HepG2 (cell line): ENCODE measurements around the gene MYO7A. TPM values are rescaled to one million over a fixed set of nuclear protein-coding genes. Genes with fewer than 3 reads are reported as not detected.

Source experiments
- ATAC-seq: fragments of 200-7000 bp; cut with Tn5 transposase; 3 replicates; pipeline ENCODE4 v1.9.1; 2020; ENCODE audit warnings: mild to moderate bottlenecking, moderate library complexity
- BruUV-seq: library from RNA; stranded (reverse); fragments of 400-500 nt; replicated peaks from 2 replicates; lab custom pipeline; 2021; lab: Mats Ljungman, UMichigan
- CTCF ChIA-PET: fragments of 300-600 bp; formaldehyde crosslinking; extraction: SDS; loops from one replicate; lab custom pipeline; 2021; ENCODE audit warnings: low total read pairs, inconsistent platforms, low intra/inter-chr PET ratio; lab: Yijun Ruan, JAX
- POLR2A ChIA-PET: fragments of 350-600 bp; sonication (Branson Sonifier 250); formaldehyde crosslinking; loops from one replicate; lab custom pipeline; 2020; ENCODE audit warnings: antibody characterized with exemption, inconsistent platforms; lab: Yijun Ruan, JAX
- DNase-seq: peaks from one replicate; pipeline ENCODE4 v3.0.0-alpha.2; 2015; ENCODE audit warnings: low spot score
- FAIRE-seq: peaks from 3 replicates; lab custom pipeline; 2011; peaks lifted over from hg19 to GRCh38; lab: Jason Lieb, UNC
- H2AFZ ChIP-seq: one replicate; pipeline ENCODE4 v1.6.1; 2011; ENCODE audit warnings: low read length, inconsistent platforms
- H3K27ac ChIP-seq: fragments of 300-600 bp; 3 replicates; pipeline ENCODE4 v1.8.0; 2011; ENCODE audit warnings: mixed run types, mild to moderate bottlenecking, mixed read lengths, low read length, inconsistent platforms; ENCODE audit not compliant: insufficient read depth; ENCODE audit errors: extremely low read length
- H3K27me3 ChIP-seq, 2 experiments: fragments of 200-600 bp in 1 of 2; 2 replicates in 1 of 2; 3 replicates in 1 of 2; pipeline versions ENCODE4 v1.6.0 to v1.8.0; 2011; ENCODE audit warnings: low read length in 2 of 2, mild to moderate bottlenecking in 2 of 2, moderate library complexity in 2 of 2, inconsistent platforms in 1 of 2; ENCODE audit not compliant: insufficient read depth in 2 of 2, control insufficient read depth in 1 of 2
- H3K36me3 ChIP-seq, 2 experiments: fragments of 200-600 bp in 1 of 2; replicated peaks in 1 of 2; 2 replicates in 1 of 2; 3 replicates in 1 of 2; pipeline versions ENCODE4 v1.5.1 to v1.8.0; 2011; ENCODE audit warnings: low read length in 2 of 2, inconsistent platforms in 1 of 2; ENCODE audit not compliant: insufficient read depth in 2 of 2, control insufficient read depth in 1 of 2
- H3K4me1 ChIP-seq: 2 replicates; pipeline ENCODE4 v1.5.1; 2012; ENCODE audit warnings: low read length, inconsistent platforms; ENCODE audit not compliant: insufficient read depth
- H3K4me2 ChIP-seq: 2 replicates; pipeline ENCODE4 v1.6.0; 2011; ENCODE audit warnings: low read depth, low read length, inconsistent platforms
- H3K4me3 ChIP-seq, 3 experiments: fragments of 200-600 bp in 1 of 3; sonication (generic), shearing (Covaris generic) in 1 of 3; replicated peaks in 1 of 3; 2 replicates each; pipeline ENCODE4 v1.5.1; 2011 to 2016; ENCODE audit warnings: low read length in 3 of 3, inconsistent platforms in 2 of 3, low read depth in 2 of 3, mild to moderate bottlenecking in 2 of 3, control low read depth in 1 of 3, mixed read lengths in 1 of 3; ENCODE audit not compliant: insufficient read depth in 1 of 3
- H3K79me2 ChIP-seq: one replicate; pipeline ENCODE4 v1.6.1; 2011; ENCODE audit warnings: low read length, inconsistent platforms; ENCODE audit not compliant: insufficient read depth
- H3K9ac ChIP-seq: 2 replicates; pipeline ENCODE4 v1.6.0; 2011; ENCODE audit warnings: mild to moderate bottlenecking, low read depth, low read length, inconsistent platforms; ENCODE audit not compliant: insufficient read depth
- H3K9me3 ChIP-seq: 2 replicates; pipeline ENCODE4 v1.5.1; 2012; ENCODE audit warnings: mild to moderate bottlenecking, low read length
- H4K20me1 ChIP-seq: 2 replicates; pipeline ENCODE4 v1.6.0; 2011; ENCODE audit warnings: inconsistent platforms, mild to moderate bottlenecking, low read length, moderate library complexity; ENCODE audit not compliant: insufficient read depth
- BHLHE40 ChIP-seq: IDR thresholded peaks from 2 replicates; pipeline ENCODE4 v1.6.1; 2011; ENCODE audit warnings: low read length, improper control_type of control experiment
- HOXD1 ChIP-seq: sonication (generic); formaldehyde crosslinking; IDR thresholded peaks from 2 replicates; pipeline ENCODE4 v1.5.0; 2020; ENCODE audit warnings: missing genetic modification reagents
- SOX6 ChIP-seq, 2 experiments: fragments of 450-650 bp in 1 of 2; sonication (generic) in 1 of 2; formaldehyde crosslinking in 1 of 2; IDR thresholded peaks; 2 replicates each; pipeline versions ENCODE4 v1.4.0 to v1.6.1; 2017 to 2020; ENCODE audit warnings: antibody characterized with exemption in 1 of 2, mild to moderate bottlenecking in 1 of 2, missing genetic modification reagents in 1 of 2
- SRY ChIP-seq: sonication (generic); formaldehyde crosslinking; IDR thresholded peaks from 2 replicates; pipeline ENCODE4 v1.8.0; 2022; ENCODE audit warnings: mild to moderate bottlenecking, missing genetic modification reagents
- SYNCRIP ChIP-seq: fragments of 200-400 bp; formaldehyde crosslinking; IDR thresholded peaks from 2 replicates; pipeline ENCODE4 v1.6.1; 2018; ENCODE audit warnings: mild to moderate bottlenecking, low read depth, low read length; ENCODE audit not compliant: insufficient read depth
- ZMAT3 ChIP-seq: sonication (generic); formaldehyde crosslinking; conservative IDR thresholded peaks from 2 replicates; pipeline ENCODE4 v1.7.0; 2021; ENCODE audit warnings: missing genetic modification reagents
- ZNF816 ChIP-seq: sonication (generic); formaldehyde crosslinking; IDR thresholded peaks from 2 replicates; pipeline ENCODE4 v1.8.0; 2022; ENCODE audit warnings: missing genetic modification reagents, mild to moderate bottlenecking, borderline replicate concordance
- WGBS: methylation state at CpG from one replicate; pipeline ENCODE4 v1.1.6; 2017; ENCODE audit warnings: low lambda C conversion rate; 5-methylcytosine and 5-hydroxymethylcytosine counted together
- in situ Hi-C: cut with HindIII; loops from 2 replicates; pipeline ENCODE4 v1.10.0; 2017; ENCODE audit warnings: low pct_unique_long_range_greater_than_20kb; ENCODE audit not compliant: extremely low pct_ligation_motif_present
- intact Hi-C: fragments of 100-400 bp; cut with micrococcal nuclease; formaldehyde crosslinking; loops from one replicate; pipeline ENCODE4 v1.10.0; 2022; ENCODE audit not compliant: unreplicated experiment
- polyA plus RNA-seq, 8 experiments: library from polyadenylated mRNA; depleted of rRNA in 3 of 8; stranded (reverse) in 7 of 8; unstranded in 1 of 8; fragments of >200 nt; fragmentation: Illumina TruSeq in 4 of 8; extraction: Trizol in 4 of 8; gene quantifications; 2 replicates each; pipeline versions ENCODE4 v1.2.1 to v1.2.3, GENCODE V29; 2011 to 2016; ENCODE audit warnings: low read depth in 4 of 8, missing spikeins in 1 of 8, mixed read lengths in 1 of 8; ENCODE audit not compliant: insufficient read depth in 1 of 8
- total RNA-seq, 5 experiments: library from RNA; depleted of rRNA; stranded (reverse); fragments of >200 nt; fragmentation: Illumina TruSeq; extraction: Trizol; gene quantifications; 2 replicates each; pipeline ENCODE4 v1.2.3, GENCODE V29; 2016; ENCODE audit warnings: low read depth in 1 of 5
- TF ChIP-seq, protein P1 (sequence below): sonication (generic); formaldehyde crosslinking; IDR thresholded peaks from 2 replicates; pipeline ENCODE4 v1.5.0; 2020; ENCODE audit warnings: mild to moderate bottlenecking, missing genetic modification reagents

MYO7A gene
- total and polyA plus RNA-seq, 2 of the 13 experiments (the other 11 are each of a cell fraction or from before 2014, with no cell fraction given) = 7.5 to 10.0 TPM

DNA sequence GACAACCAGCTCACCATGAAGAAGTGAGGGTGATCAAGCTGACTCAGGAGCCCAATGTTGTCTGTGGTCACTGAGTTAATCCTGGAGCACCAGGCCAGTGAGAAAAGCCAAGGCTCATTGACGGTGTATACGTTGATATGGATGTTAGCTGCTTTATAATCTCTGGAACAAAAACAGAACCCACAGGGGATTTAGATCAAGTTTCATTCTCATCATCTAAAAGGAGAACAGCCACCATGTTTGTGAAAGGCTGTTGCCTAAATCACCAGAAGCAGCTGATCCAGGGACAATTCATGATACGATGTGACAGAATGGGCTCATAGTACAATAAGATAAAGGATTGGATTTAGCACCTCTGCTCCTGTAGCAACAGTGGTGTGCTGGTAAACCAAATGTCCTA, 105.0 kb downstream of the MYO7A start:
- in situ Hi-C loops = no loop called here
- no peaks in the 10 kb centered on the region for H3K9me3 ChIP-seq
- FAIRE-seq (no peak), ATAC-seq (no peak), DNase-seq (no peak)
- H3K27ac ChIP-seq = no peak overlapping the region
- no peak overlapping the region for H2AFZ ChIP-seq
- intact Hi-C loops = no loop called here
- TF ChIP-seq SYNCRIP = no peak
- no peak for TF ChIP-seq ZMAT3 (CRISPR knock-in tag)
- no peak for TF ChIP-seq BHLHE40
- no peak for TF ChIP-seq ZNF816 (CRISPR knock-in tag)
- TF ChIP-seq, protein P1, sequence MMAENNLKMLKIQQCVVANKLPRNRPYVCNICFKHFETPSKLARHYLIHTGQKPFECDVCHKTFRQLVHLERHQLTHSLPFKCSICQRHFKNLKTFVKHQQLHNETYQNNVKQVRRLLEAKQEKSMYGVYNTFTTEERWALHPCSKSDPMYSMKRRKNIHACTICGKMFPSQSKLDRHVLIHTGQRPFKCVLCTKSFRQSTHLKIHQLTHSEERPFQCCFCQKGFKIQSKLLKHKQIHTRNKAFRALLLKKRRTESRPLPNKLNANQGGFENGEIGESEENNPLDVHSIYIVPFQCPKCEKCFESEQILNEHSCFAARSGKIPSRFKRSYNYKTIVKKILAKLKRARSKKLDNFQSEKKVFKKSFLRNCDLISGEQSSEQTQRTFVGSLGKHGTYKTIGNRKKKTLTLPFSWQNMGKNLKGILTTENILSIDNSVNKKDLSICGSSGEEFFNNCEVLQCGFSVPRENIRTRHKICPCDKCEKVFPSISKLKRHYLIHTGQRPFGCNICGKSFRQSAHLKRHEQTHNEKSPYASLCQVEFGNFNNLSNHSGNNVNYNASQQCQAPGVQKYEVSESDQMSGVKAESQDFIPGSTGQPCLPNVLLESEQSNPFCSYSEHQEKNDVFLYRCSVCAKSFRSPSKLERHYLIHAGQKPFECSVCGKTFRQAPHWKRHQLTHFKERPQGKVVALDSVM (CRISPR knock-in tag) = no peak
- no peak for TF ChIP-seq SRY
- TF ChIP-seq SOX6 (IDR thresholded peaks at IDR 0.05) = no peak
- TF ChIP-seq SOX6 (CRISPR knock-in tag; IDR thresholded peaks at IDR 0.05) = no peak
- TF ChIP-seq HOXD1 = no peak
- H3K27me3 ChIP-seq = no peaks in the 10 kb centered on the region
- no peaks in the 10 kb centered on the region for H3K79me2 ChIP-seq
- BruUV-seq = no TSS peak
- H4K20me1 ChIP-seq = no peaks in the 10 kb centered on the region
- H3K4me3 ChIP-seq = no peak overlapping the region
- no peak overlapping the region for H3K9ac ChIP-seq
- no peaks in the 10 kb centered on the region for H3K36me3 ChIP-seq
- ChIA-PET CTCF (no interaction called here), POLR2A (no interaction called here)
- no peaks in the 10 kb centered on the region for H3K4me1 ChIP-seq
- H3K4me2 ChIP-seq = no peak overlapping the region
- WGBS = 89% methylated on average over 3 of the region's 3 CpGs
